H9 (cell line): ENCODE data around the gene ADCY5. TPM values are rescaled to one million over a fixed set of nuclear protein-coding genes. Genes with fewer than 3 reads are reported as not detected.

Experiments
- DNase-seq: peaks from one replicate; pipeline ENCODE4 v3.0.0-alpha.2; 2017
- H2AFZ ChIP-seq: one replicate; pipeline ENCODE4 v1.6.1; 2013; ENCODE audit warnings: mild to moderate bottlenecking, low read length, control low read depth, moderate library complexity
- H2AK5ac ChIP-seq: 2 replicates; pipeline ENCODE4 v1.6.1; 2013; ENCODE audit warnings: low read length, control low read depth, mixed read lengths; ENCODE audit not compliant: insufficient read length
- H2BK120ac ChIP-seq: one replicate; pipeline ENCODE4 v1.6.1; 2013; ENCODE audit warnings: low read depth, mild to moderate bottlenecking, low read length, control low read depth, inconsistent platforms; ENCODE audit not compliant: poor library complexity, severe bottlenecking
- H2BK12ac ChIP-seq: 2 replicates; pipeline ENCODE4 v1.6.1; 2013; ENCODE audit warnings: low read length, control low read depth, mixed read lengths, low read depth; ENCODE audit not compliant: insufficient read length
- H2BK15ac ChIP-seq: 2 replicates; pipeline ENCODE4 v1.6.1; 2013; ENCODE audit warnings: low read depth, low read length, control low read depth
- H2BK20ac ChIP-seq: one replicate; pipeline ENCODE4 v1.6.1; 2013; ENCODE audit warnings: low read depth, mild to moderate bottlenecking, low read length, control low read depth, inconsistent platforms; ENCODE audit not compliant: poor library complexity, severe bottlenecking
- H2BK5ac ChIP-seq: 2 replicates; pipeline ENCODE4 v1.6.1; 2013; ENCODE audit warnings: low read length, control low read depth, mixed read lengths; ENCODE audit not compliant: insufficient read length
- H3K14ac ChIP-seq: 2 replicates; pipeline ENCODE4 v1.6.1; 2013; ENCODE audit warnings: low read length, control low read depth; ENCODE audit not compliant: insufficient read depth
- H3K18ac ChIP-seq: 2 replicates; pipeline ENCODE4 v1.6.1; 2013; ENCODE audit warnings: low read depth, mild to moderate bottlenecking, mixed read lengths, low read length, control low read depth; ENCODE audit not compliant: insufficient read length
- H3K23ac ChIP-seq: 2 replicates; pipeline ENCODE4 v1.6.1; 2013; ENCODE audit warnings: low read length, control low read depth, mixed read lengths, low read depth; ENCODE audit not compliant: insufficient read length
- H3K23me2 ChIP-seq: 2 replicates; pipeline ENCODE4 v1.6.1; 2013; ENCODE audit warnings: low read depth, mild to moderate bottlenecking, mixed read lengths, low read length, control low read depth; ENCODE audit not compliant: insufficient read length, poor library complexity, severe bottlenecking
- H3K27ac ChIP-seq: 2 replicates; pipeline ENCODE4 v1.5.1; 2013; ENCODE audit warnings: low read length, control low read depth, mixed read lengths, low read depth; ENCODE audit not compliant: insufficient read length
- H3K27me3 ChIP-seq: 2 replicates; pipeline ENCODE4 v1.6.1; 2013; ENCODE audit warnings: low read length, control low read depth, inconsistent platforms; ENCODE audit not compliant: insufficient read depth
- H3K4ac ChIP-seq: 2 replicates; pipeline ENCODE4 v1.6.1; 2013; ENCODE audit warnings: low read depth, mild to moderate bottlenecking, control low read depth, inconsistent platforms, low read length, moderate library complexity
- H3K4me1 ChIP-seq: 2 replicates; pipeline ENCODE4 v1.6.1; 2013; ENCODE audit warnings: low read length, control low read depth, inconsistent platforms; ENCODE audit not compliant: insufficient read depth
- H3K4me2 ChIP-seq: 2 replicates; pipeline ENCODE4 v1.6.1; 2013; ENCODE audit warnings: low read length, control low read depth, mixed read lengths; ENCODE audit not compliant: insufficient read length, insufficient read depth
- H3K56ac ChIP-seq: 2 replicates; pipeline ENCODE4 v1.6.1; 2013; ENCODE audit warnings: low read depth, mild to moderate bottlenecking, mixed read lengths, low read length, control low read depth; ENCODE audit not compliant: insufficient read length
- H3K79me1 ChIP-seq: 2 replicates; pipeline ENCODE4 v1.6.1; 2013; ENCODE audit warnings: low read depth, mild to moderate bottlenecking, moderate library complexity, low read length, control low read depth, inconsistent platforms; ENCODE audit not compliant: insufficient read depth, poor library complexity, severe bottlenecking
- H3K79me2 ChIP-seq: 2 replicates; pipeline ENCODE4 v1.6.1; 2013; ENCODE audit warnings: low read length, control low read depth, inconsistent platforms; ENCODE audit not compliant: insufficient read depth
- H3K9ac ChIP-seq: 2 replicates; pipeline ENCODE4 v1.6.1; 2013; ENCODE audit warnings: low read length, control low read depth, mixed read lengths; ENCODE audit not compliant: insufficient read length; ENCODE audit errors: extremely low read depth
- H3K9me3 ChIP-seq: one replicate; pipeline ENCODE4 v1.6.1; 2013; ENCODE audit warnings: low read depth, low read length, inconsistent platforms; ENCODE audit not compliant: control insufficient read depth
- H3T11ph ChIP-seq: one replicate; pipeline ENCODE4 v1.6.1; 2013; ENCODE audit warnings: mild to moderate bottlenecking, low read length, control low read depth, inconsistent platforms
- H4K20me1 ChIP-seq: one replicate; pipeline ENCODE4 v1.6.1; 2013; ENCODE audit not compliant: control insufficient read depth, insufficient read length, insufficient read depth
- H4K5ac ChIP-seq: 2 replicates; pipeline ENCODE4 v1.6.1; 2013; ENCODE audit warnings: low read depth, mild to moderate bottlenecking, mixed read lengths, low read length, control low read depth; ENCODE audit not compliant: insufficient read length
- H4K8ac ChIP-seq: replicated peaks from 2 replicates; pipeline ENCODE4 v1.6.1; 2013; ENCODE audit warnings: low read length, control low read depth, mixed read lengths, low read depth; ENCODE audit not compliant: insufficient read length
- H4K91ac ChIP-seq: 2 replicates; pipeline ENCODE4 v1.6.1; 2013; ENCODE audit warnings: low read depth, mild to moderate bottlenecking, moderate library complexity, mixed read lengths, low read length, control low read depth; ENCODE audit not compliant: insufficient read length
- H3K27ac Mint-ChIP-seq, 3 experiments: 2 replicates in 2 of 3; 3 replicates in 1 of 3; pipeline ENCODE4 v1.8.0; 2020 to 2021; ENCODE audit warnings: mixed read lengths in 3 of 3, mild to moderate bottlenecking in 1 of 3, moderate library complexity in 1 of 3
- H3K27me3 Mint-ChIP-seq: 2 replicates; pipeline ENCODE4 v1.8.0; 2021; ENCODE audit warnings: low read depth, mild to moderate bottlenecking, moderate library complexity, mixed read lengths
- H3K36me3 Mint-ChIP-seq, 3 experiments: 2 replicates in 2 of 3; 3 replicates in 1 of 3; pipeline ENCODE4 v1.8.0; 2020 to 2021; ENCODE audit warnings: low read depth in 3 of 3, mixed read lengths in 3 of 3; ENCODE audit not compliant: insufficient read depth in 1 of 3
- H3K4me1 Mint-ChIP-seq, 2 experiments: 2 replicates each; pipeline ENCODE4 v1.8.0; 2020; ENCODE audit warnings: mixed read lengths in 2 of 2
- H3K4me3 Mint-ChIP-seq, 2 experiments: 2 replicates in 1 of 2; 3 replicates in 1 of 2; pipeline ENCODE4 v1.8.0; 2020 to 2021; ENCODE audit warnings: mild to moderate bottlenecking in 2 of 2, mixed read lengths in 2 of 2, moderate library complexity in 1 of 2
- H3K9me3 Mint-ChIP-seq, 2 experiments: 2 replicates in 1 of 2; 3 replicates in 1 of 2; pipeline ENCODE4 v1.8.0; 2020; ENCODE audit warnings: mild to moderate bottlenecking in 2 of 2, mixed read lengths in 2 of 2, moderate library complexity in 1 of 2
- CTCF ChIP-seq: fragments of 200-600 bp; sonication (generic); conservative IDR thresholded peaks from 3 replicates; pipeline ENCODE4 v1.8.0; 2021; ENCODE audit warnings: antibody characterized with exemption, mild to moderate bottlenecking
- WGBS: extraction: QIAGEN DNeasy Blood & Tissue Kit; methylation state at CpG from one replicate; pipeline ENCODE4 v1.1.7; 2013; ENCODE audit warnings: missing lambda C conversion rate, low lambda C conversion rate, mixed read lengths; ENCODE audit not compliant: insufficient read length; ENCODE audit errors: extremely low coverage; 5-methylcytosine and 5-hydroxymethylcytosine counted together
- total RNA-seq: library from RNA; stranded (reverse); gene quantifications from 2 replicates; pipeline ENCODE4 v1.2.1, GENCODE V29; 2021

ADCY5 gene
- total RNA-seq, 1 experiment from 2014 or later = 5.0 TPM

GRCh38 chr3:123458255-123458654 lies 9.4 kb upstream of the ADCY5 start:
- no peak overlapping the region for H3K4me2 ChIP-seq
- H3K9ac ChIP-seq = no peak overlapping the region
- H2AFZ ChIP-seq = no peak overlapping the region
- no peaks in the 10 kb centered on the region for H3K79me1 ChIP-seq
- no peaks in the 10 kb centered on the region for H3K27me3 ChIP-seq
- TF ChIP-seq CTCF = no peak
- no peak overlapping the region for H2BK15ac ChIP-seq
- H3T11ph ChIP-seq = no peak overlapping the region
- no peak overlapping the region for H3K23ac ChIP-seq
- no peaks in the 10 kb centered on the region; a peak in 1 of 7 replicates for H3K36me3 Mint-ChIP-seq
- no peaks in the 10 kb centered on the region for H3K9me3 ChIP-seq
- H3K23me2 ChIP-seq = no peaks in the 10 kb centered on the region
- WGBS = no CpG with 5 or more reads among the region's 5 CpGs
- no peak overlapping the region for H3K27ac ChIP-seq
- no peak overlapping the region for H2BK120ac ChIP-seq
- no peak overlapping the region for H4K91ac ChIP-seq
- H3K27ac Mint-ChIP-seq = no peak overlapping the region
- H4K5ac ChIP-seq = no peak overlapping the region
- peak overlapping the region in 1 of 2 experiments; percentile 4; a peak in 1 of 5 replicates for H3K4me3 Mint-ChIP-seq
- no peak overlapping the region for H2BK20ac ChIP-seq
- DNase-seq = no peak
- H2BK5ac ChIP-seq = no peak overlapping the region
- no peak overlapping the region for H2AK5ac ChIP-seq
- H3K27me3 Mint-ChIP-seq = peaks cover 16% of the 10 kb centered on the region
- H3K14ac ChIP-seq = no peak overlapping the region
- no peak overlapping the region for H3K18ac ChIP-seq
- peaks cover 28 to 31% of the 10 kb centered on the region in 2 experiments for H3K4me1 Mint-ChIP-seq
- H3K56ac ChIP-seq = no peak overlapping the region
- peaks cover 12% of the 10 kb centered on the region for H3K4me1 ChIP-seq
- H3K4ac ChIP-seq = no peak overlapping the region
- H4K8ac ChIP-seq = no peak overlapping the region
- H2BK12ac ChIP-seq = no peak overlapping the region
- no peaks in the 10 kb centered on the region; a peak in 1 of 5 replicates for H3K9me3 Mint-ChIP-seq
- no peaks in the 10 kb centered on the region for H3K79me2 ChIP-seq
- H4K20me1 ChIP-seq = no peaks in the 10 kb centered on the region
